Keratinocyte (primary cell): Measurements from ENCODE around the gene SPTLC3. TPM values are rescaled to one million over a fixed set of nuclear protein-coding genes. Genes with fewer than 3 reads are reported as not detected.

Experiments used
- DNase-seq: peaks from one replicate; pipeline ENCODE4 v3.0.0-alpha.2; 2011; ENCODE audit warnings: low read depth, missing footprints, low spot score
- FAIRE-seq: peaks from 2 replicates; lab custom pipeline; 2011; peaks lifted over from hg19 to GRCh38; lab: Jason Lieb, UNC
- H2AFZ ChIP-seq: 2 replicates; pipeline ENCODE4 v1.6.0; 2012; ENCODE audit warnings: low read length, control low read depth, inconsistent platforms; ENCODE audit not compliant: control insufficient read depth
- H3K27ac ChIP-seq: 2 replicates; pipeline ENCODE4 v1.5.1; 2011; ENCODE audit warnings: low read length; ENCODE audit not compliant: control insufficient read depth, insufficient read depth
- H3K27me3 ChIP-seq: 3 replicates; pipeline ENCODE4 v1.6.0; 2011; ENCODE audit warnings: low read length; ENCODE audit not compliant: control insufficient read depth, insufficient read depth; ENCODE audit errors: extremely low read depth
- H3K36me3 ChIP-seq, 2 experiments: 2 replicates in 1 of 2; 3 replicates in 1 of 2; pipeline ENCODE4 v1.5.1; 2011; ENCODE audit warnings: low read length in 2 of 2, mild to moderate bottlenecking in 1 of 2; ENCODE audit not compliant: control insufficient read depth in 2 of 2, insufficient read depth in 2 of 2; ENCODE audit errors: extremely low read depth in 1 of 2
- H3K4me1 ChIP-seq: 3 replicates; pipeline ENCODE4 v1.5.1; 2011; ENCODE audit warnings: low read length; ENCODE audit not compliant: control insufficient read depth, insufficient read depth; ENCODE audit errors: extremely low read depth
- H3K4me2 ChIP-seq: 3 replicates; pipeline ENCODE4 v1.6.0; 2011; ENCODE audit warnings: low read depth, low read length; ENCODE audit not compliant: control insufficient read depth, insufficient read depth; ENCODE audit errors: extremely low read depth
- H3K4me3 ChIP-seq, 3 experiments: fragments of 200-600 bp in 1 of 3; sonication (generic) in 1 of 3; 2 replicates in 2 of 3; 3 replicates in 1 of 3; pipeline ENCODE4 v1.5.1; 2011 to 2016; ENCODE audit warnings: low read length in 3 of 3, mild to moderate bottlenecking in 3 of 3, control low read depth in 2 of 3, inconsistent platforms in 1 of 3, low read depth in 1 of 3, mixed read lengths in 1 of 3, mixed run types in 1 of 3, moderate library complexity in 1 of 3; ENCODE audit not compliant: control insufficient read depth in 2 of 3, insufficient read depth in 2 of 3; ENCODE audit errors: extremely low read depth in 1 of 3
- H3K79me2 ChIP-seq: 2 replicates; pipeline ENCODE4 v1.6.0; 2012; ENCODE audit warnings: low read length; ENCODE audit not compliant: control insufficient read depth, insufficient read depth
- H3K9ac ChIP-seq: 3 replicates; pipeline ENCODE4 v1.6.0; 2011; ENCODE audit warnings: low read length; ENCODE audit not compliant: control insufficient read depth, insufficient read depth; ENCODE audit errors: extremely low read depth
- H3K9me1 ChIP-seq: 3 replicates; pipeline ENCODE4 v1.6.0; 2011; ENCODE audit warnings: low read length; ENCODE audit not compliant: control insufficient read depth, insufficient read depth; ENCODE audit errors: extremely low read depth
- H3K9me3 ChIP-seq: 2 replicates; pipeline ENCODE4 v1.5.1; 2012; ENCODE audit warnings: low read depth, low read length; ENCODE audit not compliant: control insufficient read depth
- H4K20me1 ChIP-seq: 3 replicates; pipeline ENCODE4 v1.6.0; 2011; ENCODE audit warnings: low read length; ENCODE audit not compliant: control insufficient read depth, insufficient read depth; ENCODE audit errors: extremely low read depth
- CTCF ChIP-seq, 3 experiments: IDR thresholded peaks in 1 of 3; conservative IDR thresholded peaks in 1 of 3; optimal IDR thresholded peaks in 1 of 3; 2 replicates in 2 of 3; 3 replicates in 1 of 3; pipeline versions ENCODE3 to v1.5.1; 2011; ENCODE audit warnings: low read length in 3 of 3, mild to moderate bottlenecking in 3 of 3, moderate library complexity in 2 of 3, control low read depth in 1 of 3, inconsistent platforms in 1 of 3; ENCODE audit not compliant: insufficient read depth in 2 of 3; ENCODE audit errors: extremely low read depth in 1 of 3
- EZH2 ChIP-seq: IDR thresholded peaks from one replicate; pipeline ENCODE4 v1.6.1; 2012; ENCODE audit warnings: inconsistent platforms, mild to moderate bottlenecking, low read length, moderate library complexity
- dilution Hi-C: fragments of 300-500 bp; cut with MboI; formaldehyde crosslinking; loops from one replicate; pipeline ENCODE4 v1.7.0; 2020; ENCODE audit warnings: low sequenced_read_pairs; ENCODE audit not compliant: extremely low pct_ligation_motif_present
- polyA plus RNA-seq, 5 experiments: library from polyadenylated mRNA; depleted of rRNA in 3 of 5; stranded (reverse) in 3 of 5; stranded (forward) in 1 of 5; unstranded in 1 of 5; fragments of >200 nt; gene quantifications; 1 replicate in 1 of 5; 2 replicates in 3 of 5; 3 replicates in 1 of 5; pipeline versions ENCODE4 v1.2.1 to v1.2.3, GENCODE V29; 2011 to 2012; ENCODE audit warnings: missing spikeins in 2 of 5, low read depth in 1 of 5, low replicate concordance in 1 of 5

SPTLC3 gene
- polyA plus RNA-seq, 1 donor (not counting 4 experiments of a cell fraction or from before 2014, with no cell fraction given), result 11.4 TPM

GRCh38 chr20:12989586-12990115, 19.1 kb upstream of the SPTLC3 start:
- Histone ChIP-seq H3K9ac (no peak overlapping the region), H2AFZ (no peak overlapping the region), H4K20me1 (no peaks in the 10 kb centered on the region), H3K4me2 (no peak overlapping the region), H3K79me2 (no peaks in the 10 kb centered on the region), H3K4me1 (peaks cover 9% of the 10 kb centered on the region), H3K27me3 (no peaks in the 10 kb centered on the region), H3K9me3 (no peaks in the 10 kb centered on the region), H3K27ac (no peak overlapping the region), H3K4me3 (no peak overlapping the region), H3K36me3 (no peaks in the 10 kb centered on the region), H3K9me1 (no peaks in the 10 kb centered on the region)
- DNase-seq (no peak), FAIRE-seq (no peak)
- TF ChIP-seq EZH2 (no peak), CTCF (optimal IDR thresholded peaks at IDR 0.05 in 1 of 3, IDR thresholded peaks at IDR 0.05 in 1 of 3, conservative IDR thresholded peaks at IDR 0.05 in 1 of 3; ENCODE audit: extremely low read depth in 1 of 3, insufficient read depth in 2 of 3, low read length in 3 of 3) (no peak)
- dilution Hi-C loops, result no loop called here

GRCh38 chr20:12997128-12997655, 11.6 kb upstream of the SPTLC3 start:
- no peaks in the 10 kb centered on the region for H3K79me2 ChIP-seq
- FAIRE-seq (no peak), DNase-seq (no peak)
- dilution Hi-C loops, result no loop called here
- H3K4me1 ChIP-seq, result no peaks in the 10 kb centered on the region
- TF ChIP-seq EZH2, result no peak
- no peak for TF ChIP-seq CTCF (optimal IDR thresholded peaks at IDR 0.05 in 1 of 3, IDR thresholded peaks at IDR 0.05 in 1 of 3, conservative IDR thresholded peaks at IDR 0.05 in 1 of 3; ENCODE audit: extremely low read depth in 1 of 3, insufficient read depth in 2 of 3, low read length in 3 of 3)
- no peaks in the 10 kb centered on the region for H3K36me3 ChIP-seq
- H2AFZ ChIP-seq, result no peak overlapping the region
- H3K9me1 ChIP-seq, result no peaks in the 10 kb centered on the region
- H3K9ac ChIP-seq, result no peak overlapping the region
- no peak overlapping the region for H3K4me2 ChIP-seq
- H4K20me1 ChIP-seq, result no peaks in the 10 kb centered on the region
- no peaks in the 10 kb centered on the region for H3K27me3 ChIP-seq
- H3K9me3 ChIP-seq, result no peaks in the 10 kb centered on the region
- H3K4me3 ChIP-seq, result no peak overlapping the region
- H3K27ac ChIP-seq, result no peak overlapping the region
